NT2/D1 (cell line): ENCODE results near the gene NSF.
"Not testable (repeated sequence)": the region's sequence is repeated elsewhere in the genome, so short reads cannot be mapped to it uniquely, and the experiment has no call there.

ENCODE experiments used
- YY1 ChIP-seq: IDR thresholded peaks from 2 replicates; pipeline ENCODE4 v1.6.1; 2011; ENCODE audit not compliant: insufficient read length, insufficient read depth
- ZNF274 ChIP-seq: IDR thresholded peaks from 2 replicates; pipeline ENCODE4 v1.6.1; 2011; ENCODE audit warnings: mild to moderate bottlenecking, low read depth, low read length

GRCh38 chr17:46652024-46652643 lies 61.7 kb downstream of the NSF start:
- not testable (repeated sequence) for TF ChIP-seq YY1, ZNF274
